LoVo (cell line): Measurements from ENCODE around the gene KEAP1.

Experiments
- DNase-seq: peaks from one replicate; pipeline ENCODE4 v3.0.0-alpha.2; 2016; ENCODE audit warnings: low spot score

The KEAP1 gene

GRCh38 chr19:10523135-10523636 is 20.0 kb upstream of the KEAP1 start:
- no peak for DNase-seq

GRCh38 chr19:10521461-10522171 is 18.5 kb upstream of the KEAP1 start:
- DNase-seq = no peak

GRCh38 chr19:10520652-10521318 is 17.6 kb upstream of the KEAP1 start:
- no peak for DNase-seq

- DNase-seq = no peak
These were observed 16.3 kb upstream of the KEAP1 start for GRCh38 chr19:10519421-10519820.

- no peak for DNase-seq
These were observed 15.5 kb upstream of the KEAP1 start for GRCh38 chr19:10518444-10519361.

- no peak for DNase-seq
These were observed 14.7 kb upstream of the KEAP1 start for GRCh38 chr19:10517760-10518443.

- no peak for DNase-seq
These were observed 14.2 kb upstream of the KEAP1 start, which contains the start of gene S1PR5 for GRCh38 chr19:10517361-10517759. S1PR5 (minus strand) TSS chr19:10517447; CDS start chr19:10515011, 2,436 bp downstream.

GRCh38 chr19:10516671-10517286 is 13.6 kb upstream of the KEAP1 start:
- no peak for DNase-seq

- no peak for DNase-seq
These were observed 12.9 kb upstream of the KEAP1 start for GRCh38 chr19:10516064-10516385.

- DNase-seq = no peak
These were observed 11.3 kb upstream of the KEAP1 start for GRCh38 chr19:10514211-10515145.

- DNase-seq = no peak
These were observed 10.1 kb upstream of the KEAP1 start for GRCh38 chr19:10513223-10513622.

- no peak for DNase-seq
These were observed 7.2 kb upstream of the KEAP1 start for GRCh38 chr19:10510301-10510802.

GRCh38 chr19:10508707-10509106 is 5.6 kb upstream of the KEAP1 start:
- no peak for DNase-seq

- no peak for DNase-seq
These were observed 4.9 kb upstream of the KEAP1 start for GRCh38 chr19:10508036-10508435.

- peak; percentile 57 for DNase-seq
These were observed 2.5 kb upstream of the KEAP1 start for GRCh38 chr19:10505583-10506229.

- DNase-seq = peak; percentile 94
These were observed 593 bp downstream of the KEAP1 start for GRCh38 chr19:10502524-10503001.

GRCh38 chr19:10501971-10502523 is 1.1 kb downstream of the KEAP1 start:
- peak; percentile 70 for DNase-seq

GRCh38 chr19:10500247-10500592 is 2.9 kb downstream of the KEAP1 start:
- no peak for DNase-seq

- no peak for DNase-seq
These were observed 3.5 kb downstream of the KEAP1 start for GRCh38 chr19:10499550-10500246.
